ENCODE results near the gene RIC8B.
A peak's percentile ranks its signal among the peaks of the same experiment; 100 is the strongest.

The RIC8B gene

DNA sequence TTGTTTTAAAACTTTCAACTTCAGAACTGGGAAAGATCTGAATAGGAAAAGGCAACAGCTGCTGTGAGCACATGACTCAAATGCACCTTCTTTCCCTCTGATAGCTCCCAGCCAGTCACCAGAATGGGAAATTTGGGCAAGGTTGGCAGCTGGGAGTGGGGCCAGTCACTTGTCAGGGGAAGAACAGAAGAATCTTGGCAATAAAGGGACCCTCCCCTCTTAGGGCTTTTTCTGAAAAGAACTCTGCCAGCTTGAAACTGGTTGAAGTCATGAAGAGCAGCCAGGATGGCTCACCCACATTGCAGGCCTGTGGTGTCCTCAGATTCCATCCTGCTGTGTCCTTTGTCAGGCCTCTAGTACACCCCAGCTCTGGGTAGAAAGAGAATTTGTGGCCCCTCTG lies 10.3 kb upstream of the RIC8B start:
- Histone ChIP-seq H3K4me3 (ENCODE audit: low read depth, low read length) (no peak overlapping the region), H3K27me3 (no peaks in the 10 kb centered on the region), H3K36me3 (no peaks in the 10 kb centered on the region), H3K4me1 (no peaks in the 10 kb centered on the region), H3K9me3 (no peaks in the 10 kb centered on the region)
- TF ChIP-seq, protein P1, sequence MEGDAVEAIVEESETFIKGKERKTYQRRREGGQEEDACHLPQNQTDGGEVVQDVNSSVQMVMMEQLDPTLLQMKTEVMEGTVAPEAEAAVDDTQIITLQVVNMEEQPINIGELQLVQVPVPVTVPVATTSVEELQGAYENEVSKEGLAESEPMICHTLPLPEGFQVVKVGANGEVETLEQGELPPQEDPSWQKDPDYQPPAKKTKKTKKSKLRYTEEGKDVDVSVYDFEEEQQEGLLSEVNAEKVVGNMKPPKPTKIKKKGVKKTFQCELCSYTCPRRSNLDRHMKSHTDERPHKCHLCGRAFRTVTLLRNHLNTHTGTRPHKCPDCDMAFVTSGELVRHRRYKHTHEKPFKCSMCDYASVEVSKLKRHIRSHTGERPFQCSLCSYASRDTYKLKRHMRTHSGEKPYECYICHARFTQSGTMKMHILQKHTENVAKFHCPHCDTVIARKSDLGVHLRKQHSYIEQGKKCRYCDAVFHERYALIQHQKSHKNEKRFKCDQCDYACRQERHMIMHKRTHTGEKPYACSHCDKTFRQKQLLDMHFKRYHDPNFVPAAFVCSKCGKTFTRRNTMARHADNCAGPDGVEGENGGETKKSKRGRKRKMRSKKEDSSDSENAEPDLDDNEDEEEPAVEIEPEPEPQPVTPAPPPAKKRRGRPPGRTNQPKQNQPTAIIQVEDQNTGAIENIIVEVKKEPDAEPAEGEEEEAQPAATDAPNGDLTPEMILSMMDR (IDR thresholded peaks at IDR 0.05; ENCODE audit: low read depth, low read length): no peak
- DNase-seq: no peak

DNA sequence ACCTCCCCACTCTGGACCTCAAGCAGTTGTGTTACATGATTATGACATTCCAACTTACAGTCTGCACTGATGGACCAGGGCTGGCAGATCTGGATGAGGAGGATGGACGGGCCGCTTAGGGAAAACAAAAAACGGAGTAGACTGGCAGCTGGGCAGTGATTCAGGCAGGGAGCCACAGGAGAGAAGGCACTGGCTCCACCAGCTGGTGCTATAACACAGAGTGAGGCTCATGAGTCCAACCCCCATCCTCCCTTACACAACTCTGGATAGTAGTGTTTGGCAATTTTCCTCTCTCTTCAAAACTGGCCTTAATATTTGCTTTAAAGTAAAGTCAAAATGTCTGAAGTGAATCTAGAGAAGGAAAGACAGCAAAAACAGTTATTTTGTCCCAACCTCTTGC lies 9.7 kb upstream of the RIC8B start:
- DNase-seq: no peak
- TF ChIP-seq, protein P1 (IDR thresholded peaks at IDR 0.05; ENCODE audit: low read depth, low read length): 0 out of 2 replicates have a peak, but pooled peaks have one; percentile 6
- Histone ChIP-seq H3K4me1 (no peaks in the 10 kb centered on the region), H3K27me3 (no peaks in the 10 kb centered on the region), H3K9me3 (no peaks in the 10 kb centered on the region), H3K4me3 (ENCODE audit: low read depth, low read length) (no peak overlapping the region), H3K36me3 (no peaks in the 10 kb centered on the region)

DNA sequence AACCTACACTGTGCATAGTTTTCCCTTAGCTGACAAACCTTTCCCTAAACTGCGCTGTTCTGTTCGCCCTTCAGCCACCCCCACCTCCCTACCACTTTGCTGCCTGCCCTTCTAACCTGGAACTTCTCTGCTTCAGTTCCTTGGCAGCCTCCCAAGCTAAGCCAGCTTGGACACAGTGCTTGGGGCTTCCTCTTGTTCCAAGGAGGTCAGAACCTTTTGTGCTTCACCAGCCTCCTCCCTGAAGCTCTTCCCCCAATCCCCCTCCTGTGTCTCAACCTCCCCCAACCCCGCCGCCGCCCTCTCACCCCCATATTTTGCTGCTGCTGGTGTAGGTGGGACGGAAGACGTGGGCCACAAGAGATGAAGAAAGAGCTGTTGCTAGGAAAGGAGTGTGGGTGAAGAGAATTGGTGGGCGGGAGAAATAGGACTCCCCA lies 8.1 kb upstream of the RIC8B start:
- Histone ChIP-seq H3K27me3 (no peaks in the 10 kb centered on the region), H3K4me3 (ENCODE audit: low read depth, low read length) (no peak overlapping the region), H3K4me1 (no peaks in the 10 kb centered on the region), H3K9me3 (no peaks in the 10 kb centered on the region), H3K36me3 (no peaks in the 10 kb centered on the region)
- TF ChIP-seq, protein P1 (IDR thresholded peaks at IDR 0.05; ENCODE audit: low read depth, low read length): no peak
- DNase-seq: no peak

DNA sequence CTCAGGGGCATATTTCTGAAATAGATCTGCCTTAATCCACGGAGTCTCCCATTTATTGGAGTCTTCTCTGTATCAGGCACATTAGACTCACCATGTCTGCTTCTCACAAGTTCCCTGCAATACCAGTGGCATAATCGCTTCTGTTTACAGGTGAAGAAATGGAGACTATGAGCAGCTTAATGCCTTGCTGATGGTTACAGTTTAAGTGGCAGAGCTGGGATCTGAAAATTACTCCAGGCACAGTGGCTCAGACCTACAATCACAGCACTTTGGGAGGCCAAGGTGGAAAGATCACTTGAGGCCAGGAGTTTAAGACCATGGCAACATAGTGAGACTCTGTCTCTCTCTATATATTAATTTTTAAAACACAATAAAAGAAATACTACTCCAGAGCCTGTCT lies 7.3 kb upstream of the RIC8B start:
- H3K4me1 ChIP-seq: no peaks in the 10 kb centered on the region
- no peaks in the 10 kb centered on the region for H3K9me3 ChIP-seq
- no peaks in the 10 kb centered on the region for H3K27me3 ChIP-seq
- no peak overlapping the region for H3K4me3 ChIP-seq (ENCODE audit: low read depth, low read length)
- TF ChIP-seq, protein P1 (IDR thresholded peaks at IDR 0.05; ENCODE audit: low read depth, low read length): no peak
- DNase-seq: no peak
- H3K36me3 ChIP-seq: no peaks in the 10 kb centered on the region

DNA sequence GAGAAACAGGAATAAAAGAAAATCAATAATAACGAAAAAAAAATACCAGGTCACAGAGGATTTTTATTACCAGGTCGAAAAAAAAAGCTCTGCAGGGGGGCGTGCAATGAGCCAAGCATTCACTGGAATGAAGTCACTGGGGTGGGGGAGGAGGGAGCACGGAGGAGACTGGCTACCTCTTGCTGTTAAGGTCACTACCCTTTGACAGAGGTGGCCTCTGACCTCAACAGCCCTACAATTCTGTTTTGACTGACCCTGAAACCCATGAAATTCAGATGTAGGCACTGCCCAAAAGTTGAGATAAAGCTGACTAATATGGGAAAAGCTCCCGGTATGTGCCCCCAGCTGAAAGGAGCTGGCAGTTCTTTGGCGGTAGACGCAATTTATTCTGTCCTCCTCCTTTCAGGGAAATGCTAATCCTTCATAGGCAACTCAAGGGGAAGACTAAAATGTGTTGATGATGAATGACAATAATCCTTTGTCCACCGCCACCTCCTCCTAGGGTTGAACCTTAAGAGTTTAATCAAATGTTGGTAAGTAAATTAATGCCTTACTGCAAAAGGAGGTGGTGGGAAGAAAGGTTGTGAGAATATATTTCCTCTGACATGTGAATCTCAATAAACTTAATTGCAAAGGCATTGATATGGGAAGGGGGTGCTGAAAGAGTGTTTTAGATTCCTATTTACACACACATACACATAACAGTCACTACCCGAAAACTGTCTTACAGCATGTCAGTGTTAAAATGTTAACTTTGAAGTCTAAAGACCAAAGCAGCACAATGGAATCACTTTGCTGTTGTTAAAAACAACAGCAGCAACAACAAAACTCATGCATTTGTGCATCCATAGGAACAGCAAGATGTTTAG lies 6.3 kb upstream of the RIC8B start:
- Histone ChIP-seq H3K27me3 (no peaks in the 10 kb centered on the region), H3K36me3 (no peaks in the 10 kb centered on the region), H3K4me3 (ENCODE audit: low read depth, low read length) (no peak overlapping the region), H3K9me3 (no peaks in the 10 kb centered on the region), H3K4me1 (no peaks in the 10 kb centered on the region)
- TF ChIP-seq, protein P1 (IDR thresholded peaks at IDR 0.05; ENCODE audit: low read depth, low read length): no peak
- DNase-seq: no peak

DNA sequence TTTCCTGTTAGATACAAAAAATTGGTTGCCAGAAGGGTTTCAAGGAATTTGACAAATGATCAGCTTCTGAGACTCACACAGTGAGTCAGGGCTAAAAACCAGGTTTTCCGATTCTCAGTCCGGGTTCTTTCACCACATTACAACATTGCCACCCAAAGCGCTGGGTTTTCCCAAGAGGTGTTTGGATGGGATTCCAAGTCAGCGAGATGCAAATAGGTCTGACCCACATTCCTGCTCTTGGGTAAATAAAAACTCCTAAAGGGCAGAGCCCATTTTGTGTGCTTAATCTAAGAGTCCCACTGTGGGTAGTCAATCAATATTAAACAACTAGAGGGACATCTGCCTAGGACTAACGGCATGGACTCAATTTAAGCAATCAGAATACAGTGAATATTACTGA lies 5.4 kb upstream of the RIC8B start:
- Histone ChIP-seq H3K4me3 (ENCODE audit: low read depth, low read length) (no peak overlapping the region), H3K36me3 (no peaks in the 10 kb centered on the region), H3K27me3 (no peaks in the 10 kb centered on the region), H3K4me1 (no peaks in the 10 kb centered on the region), H3K9me3 (no peaks in the 10 kb centered on the region)
- DNase-seq: no peak
- TF ChIP-seq, protein P1 (IDR thresholded peaks at IDR 0.05; ENCODE audit: low read depth, low read length): no peak

Data from BE2C (cell line).